ENCODE data around the gene ETFB. TPM values are rescaled to one million over a fixed set of nuclear protein-coding genes. Genes with fewer than 3 reads are reported as not detected.

The ETFB gene
- total and polyA plus RNA-seq, 10 of the 15 experiments (the other 5 are each of a cell fraction or from before 2014, with no cell fraction given) = 15.1 to 166 (median 87.8) TPM

DNA sequence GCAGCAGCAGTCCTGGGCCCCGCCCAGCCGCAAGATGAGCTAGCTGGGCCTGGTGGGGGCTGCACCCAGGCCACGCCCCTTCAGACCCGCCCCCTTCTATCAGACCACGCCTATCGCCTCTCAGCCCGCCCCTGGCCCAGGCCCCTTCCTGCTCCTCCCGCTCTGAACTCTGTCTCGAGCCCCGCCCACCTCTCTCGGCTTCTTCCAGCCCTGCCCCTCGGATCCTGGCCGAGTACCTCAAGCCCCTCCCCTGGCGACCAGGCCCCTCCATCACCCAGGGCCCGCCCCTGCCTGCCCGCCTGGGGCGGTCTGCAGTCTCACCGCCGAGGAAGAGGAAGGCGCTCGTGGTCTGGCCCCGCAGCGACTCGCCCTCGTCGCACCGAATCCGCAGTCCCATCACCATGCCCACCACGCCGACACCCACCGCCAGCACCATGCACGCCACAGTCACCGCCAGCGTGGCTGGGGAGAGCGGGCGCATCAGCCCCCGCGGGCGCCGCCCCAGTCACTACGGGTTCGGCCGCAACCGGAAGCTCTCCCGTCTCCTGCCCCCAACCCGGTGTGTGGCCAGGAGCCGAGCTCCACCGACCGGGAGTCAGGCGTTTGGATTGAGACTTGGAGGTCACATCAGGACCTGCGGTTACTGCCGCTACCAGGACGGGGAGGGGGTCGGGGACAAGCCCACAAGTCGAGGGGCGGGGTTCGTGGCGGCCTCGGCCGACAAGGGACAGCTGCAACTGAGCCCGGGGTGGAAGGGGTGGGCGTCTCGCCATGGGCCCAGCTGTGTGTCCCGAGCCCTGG lies 1.6 kb upstream of the ETFB start (continued):
- TF ChIP-seq, protein P1, sequence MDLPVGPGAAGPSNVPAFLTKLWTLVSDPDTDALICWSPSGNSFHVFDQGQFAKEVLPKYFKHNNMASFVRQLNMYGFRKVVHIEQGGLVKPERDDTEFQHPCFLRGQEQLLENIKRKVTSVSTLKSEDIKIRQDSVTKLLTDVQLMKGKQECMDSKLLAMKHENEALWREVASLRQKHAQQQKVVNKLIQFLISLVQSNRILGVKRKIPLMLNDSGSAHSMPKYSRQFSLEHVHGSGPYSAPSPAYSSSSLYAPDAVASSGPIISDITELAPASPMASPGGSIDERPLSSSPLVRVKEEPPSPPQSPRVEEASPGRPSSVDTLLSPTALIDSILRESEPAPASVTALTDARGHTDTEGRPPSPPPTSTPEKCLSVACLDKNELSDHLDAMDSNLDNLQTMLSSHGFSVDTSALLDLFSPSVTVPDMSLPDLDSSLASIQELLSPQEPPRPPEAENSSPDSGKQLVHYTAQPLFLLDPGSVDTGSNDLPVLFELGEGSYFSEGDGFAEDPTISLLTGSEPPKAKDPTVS (IDR thresholded peaks at IDR 0.05; ENCODE audit: low read depth, low read length) = no peak
- TF ChIP-seq, protein P2, sequence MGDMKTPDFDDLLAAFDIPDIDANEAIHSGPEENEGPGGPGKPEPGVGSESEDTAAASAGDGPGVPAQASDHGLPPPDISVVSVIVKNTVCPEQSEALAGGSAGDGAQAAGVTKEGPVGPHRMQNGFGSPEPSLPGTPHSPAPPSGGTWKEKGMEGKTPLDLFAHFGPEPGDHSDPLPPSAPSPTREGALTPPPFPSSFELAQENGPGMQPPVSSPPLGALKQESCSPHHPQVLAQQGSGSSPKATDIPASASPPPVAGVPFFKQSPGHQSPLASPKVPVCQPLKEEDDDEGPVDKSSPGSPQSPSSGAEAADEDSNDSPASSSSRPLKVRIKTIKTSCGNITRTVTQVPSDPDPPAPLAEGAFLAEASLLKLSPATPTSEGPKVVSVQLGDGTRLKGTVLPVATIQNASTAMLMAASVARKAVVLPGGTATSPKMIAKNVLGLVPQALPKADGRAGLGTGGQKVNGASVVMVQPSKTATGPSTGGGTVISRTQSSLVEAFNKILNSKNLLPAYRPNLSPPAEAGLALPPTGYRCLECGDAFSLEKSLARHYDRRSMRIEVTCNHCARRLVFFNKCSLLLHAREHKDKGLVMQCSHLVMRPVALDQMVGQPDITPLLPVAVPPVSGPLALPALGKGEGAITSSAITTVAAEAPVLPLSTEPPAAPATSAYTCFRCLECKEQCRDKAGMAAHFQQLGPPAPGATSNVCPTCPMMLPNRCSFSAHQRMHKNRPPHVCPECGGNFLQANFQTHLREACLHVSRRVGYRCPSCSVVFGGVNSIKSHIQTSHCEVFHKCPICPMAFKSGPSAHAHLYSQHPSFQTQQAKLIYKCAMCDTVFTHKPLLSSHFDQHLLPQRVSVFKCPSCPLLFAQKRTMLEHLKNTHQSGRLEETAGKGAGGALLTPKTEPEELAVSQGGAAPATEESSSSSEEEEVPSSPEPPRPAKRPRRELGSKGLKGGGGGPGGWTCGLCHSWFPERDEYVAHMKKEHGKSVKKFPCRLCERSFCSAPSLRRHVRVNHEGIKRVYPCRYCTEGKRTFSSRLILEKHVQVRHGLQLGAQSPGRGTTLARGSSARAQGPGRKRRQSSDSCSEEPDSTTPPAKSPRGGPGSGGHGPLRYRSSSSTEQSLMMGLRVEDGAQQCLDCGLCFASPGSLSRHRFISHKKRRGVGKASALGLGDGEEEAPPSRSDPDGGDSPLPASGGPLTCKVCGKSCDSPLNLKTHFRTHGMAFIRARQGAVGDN (IDR thresholded peaks at IDR 0.05) = no peak
- TF ChIP-seq ATF3 (IDR thresholded peaks at IDR 0.05; ENCODE audit: borderline replicate concordance, extremely low read depth, low read depth, low read length) = no peak
- TF ChIP-seq ZNF217 (IDR thresholded peaks at IDR 0.05) = no peak
- no peak for TF ChIP-seq IRF3 (IDR thresholded peaks at IDR 0.05)
- TF ChIP-seq, protein P3, sequence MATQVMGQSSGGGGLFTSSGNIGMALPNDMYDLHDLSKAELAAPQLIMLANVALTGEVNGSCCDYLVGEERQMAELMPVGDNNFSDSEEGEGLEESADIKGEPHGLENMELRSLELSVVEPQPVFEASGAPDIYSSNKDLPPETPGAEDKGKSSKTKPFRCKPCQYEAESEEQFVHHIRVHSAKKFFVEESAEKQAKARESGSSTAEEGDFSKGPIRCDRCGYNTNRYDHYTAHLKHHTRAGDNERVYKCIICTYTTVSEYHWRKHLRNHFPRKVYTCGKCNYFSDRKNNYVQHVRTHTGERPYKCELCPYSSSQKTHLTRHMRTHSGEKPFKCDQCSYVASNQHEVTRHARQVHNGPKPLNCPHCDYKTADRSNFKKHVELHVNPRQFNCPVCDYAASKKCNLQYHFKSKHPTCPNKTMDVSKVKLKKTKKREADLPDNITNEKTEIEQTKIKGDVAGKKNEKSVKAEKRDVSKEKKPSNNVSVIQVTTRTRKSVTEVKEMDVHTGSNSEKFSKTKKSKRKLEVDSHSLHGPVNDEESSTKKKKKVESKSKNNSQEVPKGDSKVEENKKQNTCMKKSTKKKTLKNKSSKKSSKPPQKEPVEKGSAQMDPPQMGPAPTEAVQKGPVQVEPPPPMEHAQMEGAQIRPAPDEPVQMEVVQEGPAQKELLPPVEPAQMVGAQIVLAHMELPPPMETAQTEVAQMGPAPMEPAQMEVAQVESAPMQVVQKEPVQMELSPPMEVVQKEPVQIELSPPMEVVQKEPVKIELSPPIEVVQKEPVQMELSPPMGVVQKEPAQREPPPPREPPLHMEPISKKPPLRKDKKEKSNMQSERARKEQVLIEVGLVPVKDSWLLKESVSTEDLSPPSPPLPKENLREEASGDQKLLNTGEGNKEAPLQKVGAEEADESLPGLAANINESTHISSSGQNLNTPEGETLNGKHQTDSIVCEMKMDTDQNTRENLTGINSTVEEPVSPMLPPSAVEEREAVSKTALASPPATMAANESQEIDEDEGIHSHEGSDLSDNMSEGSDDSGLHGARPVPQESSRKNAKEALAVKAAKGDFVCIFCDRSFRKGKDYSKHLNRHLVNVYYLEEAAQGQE (IDR thresholded peaks at IDR 0.05; ENCODE audit: low read depth, low read length) = no peak
- no peak for TF ChIP-seq TBL1XR1 (IDR thresholded peaks at IDR 0.05; ENCODE audit: low read depth, low read length)
- TF ChIP-seq MYC (IDR thresholded peaks at IDR 0.05; ENCODE audit: insufficient read depth, insufficient read length, insufficient replicate concordance, low read length, severe bottlenecking) = peak; percentile 7
- no peak for TF ChIP-seq SIN3A (IDR thresholded peaks at IDR 0.05; ENCODE audit: low read depth, low read length)
- no peak for TF ChIP-seq CHD4 (IDR thresholded peaks at IDR 0.05)
- TF ChIP-seq EGR1 (IDR thresholded peaks at IDR 0.05; ENCODE audit: borderline replicate concordance in 1 of 2, low read depth in 2 of 2, low read length in 2 of 2) = 0 out of 3 replicates have a peak, but pooled peaks of 1 of the 2 experiments have one; percentile 29
- TF ChIP-seq USF2 (IDR thresholded peaks at IDR 0.05; ENCODE audit: borderline replicate concordance, low read depth, low read length) = no peak
- no peak for TF ChIP-seq RELB (IDR thresholded peaks at IDR 0.05; ENCODE audit: low read depth)
